HG03354 (cell line): ENCODE results near the gene TBCE.
"Not testable (repeated sequence)": the region's sequence is repeated elsewhere in the genome, so short reads cannot be mapped to it uniquely, and the experiment has no call there.

Experiments
- ATAC-seq: cut with Tn5 transposase; IDR thresholded peaks from one replicate; pipeline ENCODE4 v1.9.1; 2021; ENCODE audit warnings: mild to moderate bottlenecking; ENCODE audit not compliant: unreplicated experiment, poor library complexity, severe bottlenecking

The TBCE gene

GRCh38 chr1:235442788-235443429 is 75.7 kb downstream of the TBCE start:
- no peak for ATAC-seq

GRCh38 chr1:235448616-235449015 is 81.4 kb downstream of the TBCE start:
- ATAC-seq, result no peak

DNA sequence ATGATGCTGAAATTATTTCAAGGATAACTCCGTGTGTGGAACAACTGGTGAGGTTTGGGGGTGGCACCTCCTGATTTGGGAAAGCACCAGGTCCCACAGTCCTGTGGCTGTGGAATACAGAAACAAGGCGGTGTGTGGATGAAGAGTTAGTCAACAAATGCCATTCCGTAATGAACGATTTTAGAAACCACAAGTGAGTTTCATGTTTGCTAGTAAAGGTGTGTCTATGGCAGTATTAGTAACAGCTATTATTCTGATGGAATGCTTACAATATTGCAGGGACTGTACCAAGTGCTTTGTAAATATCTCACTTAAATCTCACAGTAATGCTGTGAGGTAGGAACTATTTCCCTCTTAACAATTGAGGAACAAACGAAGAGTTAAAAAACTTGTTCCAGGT is 83.2 kb downstream of the TBCE start:
- ATAC-seq, result no peak

GRCh38 chr1:235450886-235451483 is 83.8 kb downstream of the TBCE start:
- ATAC-seq, result no peak

- no peak for ATAC-seq
Measured at GRCh38 chr1:235454021-235454420, 86.8 kb downstream of the TBCE start.

GRCh38 chr1:235455097-235455496 is 87.9 kb downstream of the TBCE start:
- ATAC-seq, result no peak

DNA sequence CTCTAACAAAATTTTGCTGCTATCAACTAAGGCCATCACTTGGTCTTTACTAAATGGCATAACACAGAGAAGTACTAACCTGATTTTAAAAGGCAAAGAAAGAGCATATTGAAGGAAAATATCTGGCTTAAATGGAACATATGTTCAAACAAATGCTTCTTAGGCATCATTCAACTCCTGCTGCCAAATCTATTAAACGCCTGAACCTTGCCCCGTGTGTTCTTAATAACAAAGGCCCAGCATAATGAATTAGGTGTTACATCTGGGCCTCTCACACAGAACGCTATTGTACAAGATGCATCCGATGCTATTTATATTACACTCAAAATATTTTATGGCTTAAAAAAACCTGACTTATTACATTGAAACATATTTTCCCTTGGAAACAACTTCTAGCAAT is 88.6 kb downstream of the TBCE start:
- ATAC-seq, result no peak

DNA sequence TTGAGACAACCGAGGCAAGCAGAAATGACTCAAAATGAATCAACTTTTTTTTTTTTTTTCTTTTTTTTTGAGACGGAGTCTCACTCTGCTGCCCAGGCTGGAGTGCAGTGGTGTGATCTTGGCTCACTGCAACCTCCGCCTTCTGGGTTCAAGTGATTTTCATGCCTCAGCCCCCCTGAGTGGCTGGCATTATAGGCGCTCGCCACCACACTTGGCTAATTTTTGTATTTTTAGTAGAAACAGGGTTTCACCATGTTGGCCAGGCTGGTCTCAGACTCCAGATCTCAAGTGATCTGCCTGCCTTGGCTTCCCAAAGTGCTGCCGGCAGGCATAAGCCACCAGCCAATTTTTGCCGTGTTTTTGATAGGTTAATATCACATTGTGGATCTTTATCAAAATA is 90.6 kb downstream of the TBCE start:
- not testable (repeated sequence) for ATAC-seq

DNA sequence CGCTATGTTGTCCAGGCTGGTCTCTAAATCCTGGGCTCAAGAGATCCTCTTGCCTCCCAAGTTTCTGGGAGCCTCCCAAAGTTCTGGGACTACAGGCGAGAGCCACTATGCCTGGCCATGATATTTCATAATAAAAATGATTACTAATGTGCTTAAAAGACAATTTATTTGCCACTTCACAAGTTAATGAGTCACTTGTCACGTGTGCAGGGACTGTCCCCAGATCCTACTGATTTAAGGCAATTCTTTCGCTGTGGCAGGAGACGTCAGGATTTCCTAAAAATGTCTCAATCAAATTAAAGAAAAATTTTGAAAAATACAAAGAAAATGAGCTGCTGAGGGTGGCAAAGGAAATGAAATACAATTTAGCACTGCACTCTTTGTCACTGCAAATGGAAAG is 93.5 kb downstream of the TBCE start:
- no peak for ATAC-seq

DNA sequence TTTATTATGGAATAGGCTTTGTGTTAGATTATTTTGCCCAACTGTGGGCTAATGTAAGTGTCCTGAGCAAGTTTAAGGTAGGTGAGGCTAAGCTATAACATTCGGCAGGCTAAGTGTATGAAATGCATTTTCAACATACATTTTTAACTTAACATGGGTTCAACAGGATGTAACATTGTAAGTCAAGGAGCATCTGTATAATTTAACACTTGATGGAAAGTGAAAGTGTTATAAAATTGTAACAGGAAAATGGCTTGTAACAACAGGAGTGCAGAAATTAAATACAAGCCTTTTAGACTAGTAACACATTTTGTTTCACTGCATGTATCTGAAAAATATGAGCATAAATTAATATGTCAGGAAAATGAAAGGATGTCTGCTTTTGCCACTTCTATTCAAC is 94.7 kb downstream of the TBCE start:
- ATAC-seq, result no peak

DNA sequence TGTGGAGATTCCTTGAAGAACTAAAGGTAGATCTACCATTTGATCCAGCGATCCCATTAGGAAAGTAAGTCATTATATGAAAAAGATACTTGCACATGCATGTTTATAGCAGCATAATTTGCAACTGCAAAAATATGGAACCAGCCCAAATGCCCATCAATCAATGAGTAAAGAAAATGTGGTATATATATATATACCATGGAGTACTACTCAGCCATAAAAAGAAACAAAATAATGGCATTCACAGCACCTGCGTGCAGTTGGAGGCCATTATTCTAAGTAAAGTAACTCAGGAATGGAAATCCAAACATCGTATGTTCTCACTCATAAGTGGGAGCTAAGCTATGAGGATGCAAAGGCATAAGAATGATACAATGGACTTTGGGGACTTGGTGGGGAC is 95.6 kb downstream of the TBCE start:
- not testable (repeated sequence) for ATAC-seq

DNA sequence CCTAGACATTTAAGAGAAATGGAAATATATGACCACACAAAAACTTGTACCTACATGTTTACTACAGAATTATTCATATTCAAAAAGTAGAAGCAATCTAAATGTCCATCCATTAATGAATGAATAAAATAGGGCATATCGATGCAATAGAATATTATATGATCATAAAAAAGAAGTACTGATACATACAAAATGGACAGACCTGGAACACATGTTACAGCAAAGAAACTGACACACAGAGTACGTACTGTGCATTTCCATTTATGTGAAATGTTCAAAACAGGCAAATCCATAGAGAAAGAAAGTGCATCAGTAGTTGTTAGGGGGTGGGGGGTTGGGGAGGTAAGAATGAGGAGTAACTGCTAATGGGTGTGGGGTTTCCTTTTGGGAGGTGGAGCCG is 97.8 kb downstream of the TBCE start:
- no peak for ATAC-seq

DNA sequence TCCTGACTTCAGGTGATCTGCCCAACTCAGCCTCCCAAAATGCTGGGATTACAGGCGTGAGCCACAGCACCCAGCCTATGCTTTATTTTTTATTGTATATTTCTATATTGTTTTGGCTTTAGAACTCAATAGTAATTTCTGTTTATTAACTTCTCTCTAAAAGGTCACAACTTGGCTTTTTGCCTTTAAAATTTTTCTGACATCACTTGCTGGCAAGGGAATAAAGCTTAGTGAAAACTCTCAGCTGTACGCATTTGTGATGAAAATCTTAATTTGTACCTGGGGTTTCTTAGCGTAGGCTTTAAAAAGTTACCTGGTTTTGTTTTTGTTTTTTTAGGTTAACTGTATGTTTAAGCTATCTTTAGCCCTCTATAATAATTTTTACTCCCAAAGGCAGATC is 100.8 kb downstream of the TBCE start:
- ATAC-seq, result no peak

DNA sequence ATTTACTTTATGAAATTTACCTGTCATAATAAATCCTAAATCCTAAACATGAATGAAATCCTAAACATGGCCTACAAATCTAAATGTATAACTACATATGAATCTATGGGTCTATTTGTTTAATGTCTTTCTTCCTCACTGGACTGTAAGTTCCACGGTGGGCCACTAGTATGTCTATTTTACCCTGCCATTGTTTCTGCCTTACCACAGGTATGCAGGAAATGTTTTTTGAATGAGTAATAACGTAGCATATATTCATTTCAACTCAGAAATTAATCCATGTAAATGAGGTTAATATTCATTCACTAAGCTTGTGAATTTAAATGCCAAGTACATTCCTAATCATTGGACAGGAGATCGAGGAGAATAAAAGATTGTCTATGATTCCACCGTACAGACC is 101.7 kb downstream of the TBCE start:
- ATAC-seq, result no peak

DNA sequence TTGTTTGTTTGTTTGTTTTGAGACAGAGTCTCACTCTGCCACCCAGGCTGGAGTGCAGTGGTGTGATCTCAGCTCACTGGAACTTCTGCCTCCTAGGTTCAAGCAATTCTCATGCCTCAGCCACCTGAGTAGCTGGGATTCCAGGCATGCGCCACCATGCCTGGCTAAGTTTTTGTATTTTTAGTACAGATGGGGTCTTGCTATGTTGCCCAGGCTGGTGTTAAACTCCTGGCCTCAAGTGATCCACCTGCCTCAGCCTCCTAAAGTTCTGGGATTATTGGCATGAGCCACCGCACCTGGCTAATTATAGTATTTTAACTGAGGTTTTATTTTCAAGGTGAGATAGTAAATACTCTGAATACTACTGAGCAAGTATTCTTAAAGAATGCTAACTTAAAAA is 102.7 kb downstream of the TBCE start:
- not testable (repeated sequence) for ATAC-seq

- no peak for ATAC-seq
Measured at GRCh38 chr1:235470741-235471439, 103.7 kb downstream of the TBCE start.

DNA sequence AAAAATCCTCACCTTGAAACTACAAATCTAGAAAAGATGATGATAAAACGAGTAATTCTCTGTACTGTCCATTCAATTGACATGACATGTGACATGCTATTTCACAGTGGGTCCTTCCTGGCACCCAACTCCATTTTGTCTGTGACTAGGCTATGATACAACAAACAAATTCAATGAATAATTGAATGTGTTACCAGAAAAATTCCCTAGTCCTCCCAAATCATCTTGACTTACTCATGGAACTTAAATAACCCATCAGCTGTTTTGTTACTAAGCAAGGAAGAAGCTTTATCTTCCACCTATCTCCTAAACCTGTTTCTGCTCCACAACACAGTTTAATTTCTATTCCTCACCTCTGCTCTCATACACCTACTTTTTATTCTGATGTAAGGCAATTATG is 106.6 kb downstream of the TBCE start:
- no peak for ATAC-seq

GRCh38 chr1:235483090-235483489 is 115.9 kb downstream of the TBCE start:
- no peak for ATAC-seq

DNA sequence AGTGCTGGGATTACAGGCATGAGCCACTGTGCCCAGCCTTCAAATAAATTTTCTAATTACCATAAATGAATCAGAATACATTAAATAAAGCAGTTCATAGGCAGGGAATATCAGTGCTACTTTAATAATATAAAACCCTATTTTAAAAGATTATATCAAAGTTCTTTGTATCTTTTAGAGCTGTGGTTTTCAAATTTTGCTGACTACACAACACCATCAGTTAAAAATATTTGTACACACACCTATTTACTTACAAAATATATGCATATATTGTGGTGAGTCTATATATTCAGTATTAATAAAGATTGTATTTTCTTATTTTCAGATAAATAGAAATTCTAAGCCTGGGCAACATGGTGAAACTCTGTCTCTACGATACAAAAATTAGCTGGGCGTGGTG is 118.3 kb downstream of the TBCE start:
- no peak for ATAC-seq

- no peak for ATAC-seq
Measured at GRCh38 chr1:235486321-235486720, 119.1 kb downstream of the TBCE start.

DNA sequence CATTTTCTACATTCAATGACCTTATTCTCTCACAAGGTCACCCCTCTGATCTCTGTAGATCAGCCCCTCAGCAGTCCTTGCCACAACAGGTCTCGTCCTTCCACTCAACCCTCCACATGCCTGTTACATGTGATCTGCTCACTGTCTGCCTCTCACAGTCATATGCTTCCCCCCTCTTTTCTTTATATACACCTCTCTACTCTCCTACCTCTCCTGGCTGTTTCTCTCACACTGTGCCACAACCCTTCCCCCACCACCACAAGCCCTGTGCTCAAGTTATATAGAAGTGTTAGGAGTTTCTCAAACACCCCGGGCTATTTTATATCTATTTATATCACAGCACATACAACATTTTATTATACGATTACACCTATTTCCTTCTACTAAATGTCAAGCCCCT is 124.4 kb downstream of the TBCE start:
- no peak for ATAC-seq
